ENCODE data around the gene GJC1.

The GJC1 gene

GRCh38 chr17:44862278-44862914 lies 32.3 kb upstream of the GJC1 start:
- Histone ChIP-seq H2AFZ (ENCODE audit: low read depth, low read length) (no peak overlapping the region), H3K4me3 (ENCODE audit: low read length) (no peak overlapping the region), H3K27me3 (ENCODE audit: low read depth, low read length) (no peaks in the 10 kb centered on the region), H4K20me1 (ENCODE audit: insufficient read depth, low read length) (no peaks in the 10 kb centered on the region), H3K4me2 (ENCODE audit: low read length) (no peak overlapping the region), H3K36me3 (replicated peaks; ENCODE audit: low read depth, low read length) (peaks cover 52% of the 10 kb centered on the region), H3K79me2 (ENCODE audit: low read length) (no peaks in the 10 kb centered on the region), H3K27ac (ENCODE audit: low read length) (no peak overlapping the region), H3K4me1 (ENCODE audit: low read length) (no peaks in the 10 kb centered on the region), H3K9me3 (ENCODE audit: insufficient read depth, low read length) (no peaks in the 10 kb centered on the region), H3K9ac (ENCODE audit: low read length) (no peak overlapping the region)
- no peak for TF ChIP-seq EZH2phosphoT487 (IDR thresholded peaks at IDR 0.05; ENCODE audit: low read depth)
- no peak for TF ChIP-seq CTCF (IDR thresholded peaks at IDR 0.05; ENCODE audit: low read depth, low read length)

- no peak overlapping the region for H3K27ac ChIP-seq (ENCODE audit: low read length)
- H3K9me3 ChIP-seq (ENCODE audit: insufficient read depth, low read length), result no peaks in the 10 kb centered on the region
- no peaks in the 10 kb centered on the region for H3K4me1 ChIP-seq (ENCODE audit: low read length)
- no peaks in the 10 kb centered on the region for H3K79me2 ChIP-seq (ENCODE audit: low read length)
- peaks cover 60% of the 10 kb centered on the region for H3K36me3 ChIP-seq (replicated peaks; ENCODE audit: low read depth, low read length)
- no peak for TF ChIP-seq CTCF (IDR thresholded peaks at IDR 0.05; ENCODE audit: low read depth, low read length)
- TF ChIP-seq EZH2phosphoT487 (IDR thresholded peaks at IDR 0.05; ENCODE audit: low read depth), result no peak
- H3K9ac ChIP-seq (ENCODE audit: low read length), result no peak overlapping the region
- no peak overlapping the region for H3K4me3 ChIP-seq (ENCODE audit: low read length)
- no peaks in the 10 kb centered on the region for H3K27me3 ChIP-seq (ENCODE audit: low read depth, low read length)
- H4K20me1 ChIP-seq (ENCODE audit: insufficient read depth, low read length), result no peaks in the 10 kb centered on the region
- H2AFZ ChIP-seq (ENCODE audit: low read depth, low read length), result no peak overlapping the region
- H3K4me2 ChIP-seq (ENCODE audit: low read length), result no peak overlapping the region
These were observed 29.6 kb upstream of the GJC1 start for GRCh38 chr17:44859701-44860100.

GRCh38 chr17:44854192-44854591 lies 24.1 kb upstream of the GJC1 start:
- peaks cover 54% of the 10 kb centered on the region for H3K36me3 ChIP-seq (replicated peaks; ENCODE audit: low read depth, low read length)
- no peak for TF ChIP-seq CTCF (IDR thresholded peaks at IDR 0.05; ENCODE audit: low read depth, low read length)
- no peak overlapping the region for H3K27ac ChIP-seq (ENCODE audit: low read length)
- no peak overlapping the region for H3K4me2 ChIP-seq (ENCODE audit: low read length)
- H3K9me3 ChIP-seq (ENCODE audit: insufficient read depth, low read length), result no peaks in the 10 kb centered on the region
- H2AFZ ChIP-seq (ENCODE audit: low read depth, low read length), result no peak overlapping the region
- no peaks in the 10 kb centered on the region for H4K20me1 ChIP-seq (ENCODE audit: insufficient read depth, low read length)
- H3K4me3 ChIP-seq (ENCODE audit: low read length), result no peak overlapping the region
- no peak overlapping the region for H3K9ac ChIP-seq (ENCODE audit: low read length)
- H3K79me2 ChIP-seq (ENCODE audit: low read length), result no peaks in the 10 kb centered on the region
- no peaks in the 10 kb centered on the region for H3K27me3 ChIP-seq (ENCODE audit: low read depth, low read length)
- no peaks in the 10 kb centered on the region for H3K4me1 ChIP-seq (ENCODE audit: low read length)

- Histone ChIP-seq H4K20me1 (ENCODE audit: insufficient read depth, low read length) (no peaks in the 10 kb centered on the region), H3K27ac (ENCODE audit: low read length) (no peak overlapping the region), H3K9me3 (ENCODE audit: insufficient read depth, low read length) (no peaks in the 10 kb centered on the region), H3K36me3 (replicated peaks; ENCODE audit: low read depth, low read length) (peaks cover 41% of the 10 kb centered on the region), H3K9ac (ENCODE audit: low read length) (no peak overlapping the region), H3K4me3 (ENCODE audit: low read length) (no peak overlapping the region), H3K4me1 (ENCODE audit: low read length) (no peaks in the 10 kb centered on the region), H3K27me3 (ENCODE audit: low read depth, low read length) (no peaks in the 10 kb centered on the region), H3K4me2 (ENCODE audit: low read length) (no peak overlapping the region), H3K79me2 (ENCODE audit: low read length) (no peaks in the 10 kb centered on the region), H2AFZ (ENCODE audit: low read depth, low read length) (no peak overlapping the region)
- TF ChIP-seq EZH2phosphoT487 (IDR thresholded peaks at IDR 0.05; ENCODE audit: low read depth), result no peak
- TF ChIP-seq CTCF (IDR thresholded peaks at IDR 0.05; ENCODE audit: low read depth, low read length), result no peak
These were observed 20.5 kb upstream of the GJC1 start for GRCh38 chr17:44850612-44851011.

Data from OCI-LY3 (cell line).